Brain microvascular endothelial cell (primary cell): ENCODE data around the gene MAGEA11.

Source experiments
- DNase-seq: peaks from one replicate; pipeline ENCODE4 v3.0.0-alpha.2; 2020
- H3K27ac ChIP-seq: fragments of 250-450 bp; sonication (Bioruptor Pico); 2 replicates; pipeline ENCODE4 v1.5.1; 2020; ENCODE audit warnings: mild to moderate bottlenecking, moderate library complexity
- H3K27me3 ChIP-seq: fragments of 250-450 bp; sonication (Bioruptor Pico); replicated peaks from 2 replicates; pipeline ENCODE4 v1.5.1; 2020; ENCODE audit warnings: mild to moderate bottlenecking
- H3K36me3 ChIP-seq: fragments of 250-450 bp; sonication (Bioruptor Pico); replicated peaks from 2 replicates; pipeline ENCODE4 v1.5.1; 2020; ENCODE audit warnings: mild to moderate bottlenecking
- H3K4me3 ChIP-seq: 2 replicates; pipeline ENCODE4 v1.5.1; 2011; ENCODE audit warnings: low read depth, mild to moderate bottlenecking, control low read depth, low read length, moderate library complexity
- in situ Hi-C: cut with HindIII; loops from 2 replicates; pipeline ENCODE4 v1.10.0; 2017; ENCODE audit warnings: low sequenced_read_pairs, low pct_ligation_motif_present
- TF ChIP-seq, protein P1 (sequence below): IDR thresholded peaks from 2 replicates; pipeline ENCODE4 v1.5.1; 2011; ENCODE audit warnings: low read depth, mild to moderate bottlenecking, moderate library complexity, low read length, control low read depth, inconsistent platforms; ENCODE audit errors: missing control alignments

MAGEA11 gene

DNA sequence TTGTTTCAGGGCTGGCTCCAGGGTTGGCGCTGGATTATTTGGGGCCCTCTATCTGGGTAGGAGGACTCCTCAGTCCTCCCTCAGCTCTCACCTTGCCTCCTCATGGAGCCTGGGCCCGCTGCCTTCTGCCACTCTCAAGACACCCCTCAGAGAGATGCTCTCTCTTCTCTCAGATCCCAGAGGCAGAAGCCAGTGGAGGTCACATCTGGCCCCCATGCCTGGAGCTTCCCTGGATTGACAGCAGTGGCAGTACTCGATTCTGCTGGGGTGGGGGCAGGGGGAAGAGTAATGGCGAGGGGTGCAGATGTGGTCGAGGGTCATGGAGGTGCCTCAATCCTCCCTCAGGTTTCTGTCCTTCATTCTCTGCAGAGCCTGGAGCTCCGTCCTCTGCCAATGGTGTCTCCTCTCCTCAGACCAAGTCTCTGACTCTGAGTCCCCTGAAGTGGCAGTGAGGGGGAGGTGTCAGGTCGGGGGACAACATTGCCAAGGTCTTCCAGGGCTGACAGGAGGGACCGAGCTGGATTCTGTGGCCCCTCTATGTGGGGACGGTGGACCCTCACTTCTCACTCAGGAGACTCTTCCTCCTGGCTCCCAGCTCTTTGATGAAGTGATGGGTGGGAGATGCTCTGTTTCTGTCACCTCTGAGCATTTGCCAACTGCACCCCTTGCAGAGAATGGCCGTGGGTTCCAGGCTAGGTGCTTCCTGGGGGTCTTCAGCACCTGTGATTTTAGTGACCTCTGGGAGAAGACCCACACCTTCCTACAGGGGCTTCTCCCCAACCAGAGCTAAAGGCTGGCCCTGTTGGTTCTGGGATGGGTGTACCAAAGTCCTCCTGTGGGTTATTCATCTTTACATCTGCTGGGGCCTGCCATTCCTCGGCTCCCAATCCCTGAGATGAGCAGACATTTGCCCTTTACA, 51.1 kb downstream of the MAGEA11 start:
- no peaks in the 10 kb centered on the region for H3K27me3 ChIP-seq
- H3K4me3 ChIP-seq: no peak overlapping the region
- in situ Hi-C loops: no loop called here
- TF ChIP-seq, protein P1, sequence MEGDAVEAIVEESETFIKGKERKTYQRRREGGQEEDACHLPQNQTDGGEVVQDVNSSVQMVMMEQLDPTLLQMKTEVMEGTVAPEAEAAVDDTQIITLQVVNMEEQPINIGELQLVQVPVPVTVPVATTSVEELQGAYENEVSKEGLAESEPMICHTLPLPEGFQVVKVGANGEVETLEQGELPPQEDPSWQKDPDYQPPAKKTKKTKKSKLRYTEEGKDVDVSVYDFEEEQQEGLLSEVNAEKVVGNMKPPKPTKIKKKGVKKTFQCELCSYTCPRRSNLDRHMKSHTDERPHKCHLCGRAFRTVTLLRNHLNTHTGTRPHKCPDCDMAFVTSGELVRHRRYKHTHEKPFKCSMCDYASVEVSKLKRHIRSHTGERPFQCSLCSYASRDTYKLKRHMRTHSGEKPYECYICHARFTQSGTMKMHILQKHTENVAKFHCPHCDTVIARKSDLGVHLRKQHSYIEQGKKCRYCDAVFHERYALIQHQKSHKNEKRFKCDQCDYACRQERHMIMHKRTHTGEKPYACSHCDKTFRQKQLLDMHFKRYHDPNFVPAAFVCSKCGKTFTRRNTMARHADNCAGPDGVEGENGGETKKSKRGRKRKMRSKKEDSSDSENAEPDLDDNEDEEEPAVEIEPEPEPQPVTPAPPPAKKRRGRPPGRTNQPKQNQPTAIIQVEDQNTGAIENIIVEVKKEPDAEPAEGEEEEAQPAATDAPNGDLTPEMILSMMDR: no peak
- DNase-seq: no peak
- H3K36me3 ChIP-seq: no peaks in the 10 kb centered on the region
- H3K27ac ChIP-seq: no peak overlapping the region
